ENCODE data around the gene BICD1. TPM values are rescaled to one million over a fixed set of nuclear protein-coding genes. Genes with fewer than 3 reads are reported as not detected.

Gene BICD1
- total and polyA plus RNA-seq, 2 donors from 2014 or later, result 3.8 to 36.7 TPM

- H3K4me1 ChIP-seq (ENCODE audit: control insufficient read depth in 2 of 3, insufficient read depth in 2 of 3, low read depth in 1 of 3, low read length in 3 of 3), result peaks cover 0 to 9% (median 3%) of the 10 kb centered on the region in 3 donors
- H3K27me3 ChIP-seq (ENCODE audit: control insufficient read depth, insufficient read depth, low read length), result no peaks in the 10 kb centered on the region
- H3K36me3 ChIP-seq (ENCODE audit: control insufficient read depth in 2 of 3, insufficient read depth in 3 of 3, low read length in 3 of 3), result no peaks in the 10 kb centered on the region
- intact Hi-C loops (cut with DNase I), result loop anchor here (10.0 kb wide), 1 partner anchor 296 kb away; no protein-coding TSS in a partner anchor
- no peaks in the 10 kb centered on the region for H3K9me3 ChIP-seq (ENCODE audit: control insufficient read depth in 2 of 3, insufficient read depth in 1 of 3, low read length in 3 of 3)
- no peak for FAIRE-seq
- H3K9ac ChIP-seq (ENCODE audit: low read length in 3 of 3), result no peak overlapping the region
- no peak for DNase-seq
- TF ChIP-seq, protein P1, sequence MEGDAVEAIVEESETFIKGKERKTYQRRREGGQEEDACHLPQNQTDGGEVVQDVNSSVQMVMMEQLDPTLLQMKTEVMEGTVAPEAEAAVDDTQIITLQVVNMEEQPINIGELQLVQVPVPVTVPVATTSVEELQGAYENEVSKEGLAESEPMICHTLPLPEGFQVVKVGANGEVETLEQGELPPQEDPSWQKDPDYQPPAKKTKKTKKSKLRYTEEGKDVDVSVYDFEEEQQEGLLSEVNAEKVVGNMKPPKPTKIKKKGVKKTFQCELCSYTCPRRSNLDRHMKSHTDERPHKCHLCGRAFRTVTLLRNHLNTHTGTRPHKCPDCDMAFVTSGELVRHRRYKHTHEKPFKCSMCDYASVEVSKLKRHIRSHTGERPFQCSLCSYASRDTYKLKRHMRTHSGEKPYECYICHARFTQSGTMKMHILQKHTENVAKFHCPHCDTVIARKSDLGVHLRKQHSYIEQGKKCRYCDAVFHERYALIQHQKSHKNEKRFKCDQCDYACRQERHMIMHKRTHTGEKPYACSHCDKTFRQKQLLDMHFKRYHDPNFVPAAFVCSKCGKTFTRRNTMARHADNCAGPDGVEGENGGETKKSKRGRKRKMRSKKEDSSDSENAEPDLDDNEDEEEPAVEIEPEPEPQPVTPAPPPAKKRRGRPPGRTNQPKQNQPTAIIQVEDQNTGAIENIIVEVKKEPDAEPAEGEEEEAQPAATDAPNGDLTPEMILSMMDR (IDR thresholded peaks at IDR 0.05; ENCODE audit: borderline replicate concordance, extremely low read depth, insufficient read depth), result no peak
- no peak overlapping the region for H3K4me3 ChIP-seq (ENCODE audit: low read length in 3 of 3)
- no peak overlapping the region for H3K27ac ChIP-seq (ENCODE audit: low read depth in 2 of 2, low read length in 2 of 2)
These were observed 262.6 kb downstream of the BICD1 start for GRCh38 chr12:32369202-32369601.

DNA sequence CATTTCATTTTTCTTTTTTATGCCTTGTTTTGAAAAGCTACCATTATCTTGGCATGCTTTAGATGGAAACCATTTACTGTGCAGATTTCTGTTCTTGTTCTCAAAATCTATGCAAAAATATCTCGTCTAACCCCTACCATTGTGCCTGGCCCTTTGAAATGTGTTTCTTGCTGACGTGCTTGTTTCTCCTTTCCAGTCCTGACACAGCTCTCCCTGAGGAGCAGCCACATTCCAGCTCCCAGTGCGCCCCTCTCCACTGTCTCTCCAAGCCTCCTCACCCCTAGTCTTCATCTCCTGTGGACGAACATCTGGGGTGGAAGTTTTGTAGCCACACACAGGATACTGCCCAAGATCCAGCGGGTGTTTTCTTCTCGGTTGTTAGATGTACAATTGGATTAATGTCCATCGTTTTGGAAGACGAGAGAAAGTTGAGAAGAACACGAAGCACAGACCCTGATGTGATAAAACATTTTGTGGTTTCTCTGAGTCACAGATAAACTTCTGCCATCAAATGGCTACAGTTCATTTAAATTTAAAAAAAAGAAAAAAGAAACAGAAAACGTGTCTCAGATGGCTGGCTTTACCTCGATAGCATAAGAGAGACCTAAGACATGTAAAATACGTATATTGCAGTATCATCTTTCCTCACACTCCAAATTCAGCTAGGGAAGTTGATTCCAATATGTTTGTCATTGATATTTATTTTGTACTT, 270.9 kb downstream of the BICD1 start:
- H3K4me3 ChIP-seq (ENCODE audit: low read length in 3 of 3), result no peak overlapping the region
- H3K9ac ChIP-seq (ENCODE audit: low read length in 3 of 3), result no peak overlapping the region
- no peak overlapping the region for H3K27ac ChIP-seq (ENCODE audit: low read depth in 2 of 2, low read length in 2 of 2)
- DNase-seq (no peak), FAIRE-seq (no peak)
- intact Hi-C loops (cut with DNase I), result no loop called here
- TF ChIP-seq, protein P1 (IDR thresholded peaks at IDR 0.05; ENCODE audit: borderline replicate concordance, extremely low read depth, insufficient read depth), result no peak
- H3K4me1 ChIP-seq (ENCODE audit: control insufficient read depth in 2 of 3, insufficient read depth in 2 of 3, low read depth in 1 of 3, low read length in 3 of 3), result peaks cover 0 to 4% (median 4%) of the 10 kb centered on the region in 3 donors
- H3K9me3 ChIP-seq (ENCODE audit: control insufficient read depth in 2 of 3, insufficient read depth in 1 of 3, low read length in 3 of 3), result no peaks in the 10 kb centered on the region
- H3K27me3 ChIP-seq (ENCODE audit: control insufficient read depth, insufficient read depth, low read length), result no peaks in the 10 kb centered on the region
- no peaks in the 10 kb centered on the region for H3K36me3 ChIP-seq (ENCODE audit: control insufficient read depth in 2 of 3, insufficient read depth in 3 of 3, low read length in 3 of 3)

GRCh38 chr12:32379213-32379612, 272.6 kb downstream of the BICD1 start:
- H3K9ac ChIP-seq (ENCODE audit: low read length in 3 of 3), result no peak overlapping the region
- DNase-seq, result no peak
- intact Hi-C loops (cut with DNase I), result no loop called here
- H3K27ac ChIP-seq (ENCODE audit: low read depth in 2 of 2, low read length in 2 of 2), result no peak overlapping the region
- no peaks in the 10 kb centered on the region for H3K36me3 ChIP-seq (ENCODE audit: control insufficient read depth in 2 of 3, insufficient read depth in 3 of 3, low read length in 3 of 3)
- TF ChIP-seq, protein P1 (IDR thresholded peaks at IDR 0.05; ENCODE audit: borderline replicate concordance, extremely low read depth, insufficient read depth), result no peak
- H3K4me1 ChIP-seq (ENCODE audit: control insufficient read depth in 2 of 3, insufficient read depth in 2 of 3, low read depth in 1 of 3, low read length in 3 of 3), result peaks cover 0 to 4% (median 4%) of the 10 kb centered on the region in 3 donors
- no peak for FAIRE-seq
- H3K4me3 ChIP-seq (ENCODE audit: low read length in 3 of 3), result peak overlapping the region in 1 of 3 donors; percentile 1
- H3K27me3 ChIP-seq (ENCODE audit: control insufficient read depth, insufficient read depth, low read length), result no peaks in the 10 kb centered on the region
- no peaks in the 10 kb centered on the region for H3K9me3 ChIP-seq (ENCODE audit: control insufficient read depth in 2 of 3, insufficient read depth in 1 of 3, low read length in 3 of 3)
